Esophagus squamous epithelium (tissue), 4 donors: ENCODE measurements around the gene FLVCR2.

Experiments
- CTCF ChIP-seq, 6 experiments: fragments of 450-650 bp in 4 of 6; fragments of 200-600 bp in 2 of 6; sonication (generic) in 2 of 6; IDR thresholded peaks; one replicate each; pipeline ENCODE4 v1.5.1; 2016 to 2019; ENCODE audit warnings: antibody characterized with exemption in 6 of 6, mild to moderate bottlenecking in 4 of 6, moderate library complexity in 4 of 6
- POLR2A ChIP-seq, 4 donors: fragments of 450-650 bp; IDR thresholded peaks; one replicate each; pipeline ENCODE4 v1.6.1; 2017; ENCODE audit warnings: antibody characterized with exemption in 4 of 4, mild to moderate bottlenecking in 4 of 4, moderate library complexity in 3 of 4

GRCh38 chr14:75657331-75657730 is 78.9 kb downstream of the FLVCR2 start:
- TF ChIP-seq CTCF (IDR thresholded peaks at IDR 0.05) (no peak), POLR2A (IDR thresholded peaks at IDR 0.05) (no peak)
